Activated T-cell treated with anti-CD3 and anti-CD28 coated beads, Interleukin-2, amount 50 U/mL, for 72 hours (primary cell): ENCODE data around the gene VSIG10L2. TPM values are rescaled to one million over a fixed set of nuclear protein-coding genes. Genes with fewer than 3 reads are reported as not detected.
"Not testable (repeated sequence)": the region's sequence is repeated elsewhere in the genome, so short reads cannot be mapped to it uniquely, and the experiment has no call there.

Source experiments
- ATAC-seq, 2 donors: fragments of 150-1000 bp; cut with Tn5 transposase; replicated peaks in 1 of 2; 2 replicates each; pipeline ENCODE4 v1.10.0; 2021; ENCODE audit warnings: moderate library complexity in 2 of 2, mild to moderate bottlenecking in 1 of 2
- DNase-seq, 2 donors: peaks; one replicate each; pipeline ENCODE4 v3.0.0; 2021 to 2022; ENCODE audit warnings: mixed read lengths in 1 of 2
- H3K27ac Mint-ChIP-seq: one replicate; pipeline ENCODE4 v1.8.0; 2022; ENCODE audit warnings: mild to moderate bottlenecking, moderate library complexity, mixed read lengths
- H3K27me3 Mint-ChIP-seq: one replicate; pipeline ENCODE4 v1.8.0; 2022; ENCODE audit warnings: low read depth, mixed read lengths
- H3K36me3 Mint-ChIP-seq, 2 donors: one replicate each; pipeline ENCODE4 v1.8.0; 2022; ENCODE audit warnings: mixed read lengths in 2 of 2, mild to moderate bottlenecking in 1 of 2; ENCODE audit not compliant: insufficient read depth in 2 of 2
- H3K4me1 Mint-ChIP-seq: one replicate; pipeline ENCODE4 v1.8.0; 2022; ENCODE audit warnings: low read depth, mixed read lengths
- H3K4me3 Mint-ChIP-seq, 2 donors: one replicate each; pipeline ENCODE4 v1.8.0; 2022; ENCODE audit warnings: mild to moderate bottlenecking in 2 of 2, mixed read lengths in 2 of 2, moderate library complexity in 2 of 2
- H3K9me3 Mint-ChIP-seq, 2 donors: one replicate each; pipeline ENCODE4 v1.8.0; 2022; ENCODE audit warnings: mixed read lengths in 2 of 2
- total RNA-seq, 2 donors: library from RNA; stranded (reverse); gene quantifications; one replicate each; pipeline ENCODE4 v1.2.3, GENCODE V29; 2022

Gene VSIG10L2
- total RNA-seq, 2 donors from 2014 or later: not detected

DNA sequence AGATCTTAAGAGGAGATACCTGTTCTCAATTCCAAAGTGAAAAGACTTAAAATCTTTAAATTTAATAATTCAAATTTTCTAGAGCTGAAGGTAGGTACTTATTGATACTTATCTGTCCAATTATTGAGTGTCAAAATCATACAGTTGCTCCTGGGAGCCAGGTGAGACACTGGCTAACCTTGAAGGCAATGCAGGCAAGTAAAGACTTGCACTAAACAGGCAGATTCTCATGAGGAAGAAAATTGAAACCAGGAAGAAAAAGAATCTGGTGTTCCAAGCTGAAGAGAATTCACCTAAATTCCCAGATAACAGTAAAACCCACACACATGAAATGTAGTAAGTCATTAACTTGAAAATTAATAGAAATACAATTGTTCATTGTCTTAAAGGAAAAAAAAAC, 30.3 kb downstream of the VSIG10L2 start:
- DNase-seq (no peak), ATAC-seq (no peak)
- H3K36me3 Mint-ChIP-seq: no peaks in the 10 kb centered on the region
- no peaks in the 10 kb centered on the region for H3K9me3 Mint-ChIP-seq
- no peak overlapping the region for H3K27ac Mint-ChIP-seq
- H3K4me1 Mint-ChIP-seq: no peaks in the 10 kb centered on the region
- H3K4me3 Mint-ChIP-seq: no peak overlapping the region
- H3K27me3 Mint-ChIP-seq: no peaks in the 10 kb centered on the region

DNA sequence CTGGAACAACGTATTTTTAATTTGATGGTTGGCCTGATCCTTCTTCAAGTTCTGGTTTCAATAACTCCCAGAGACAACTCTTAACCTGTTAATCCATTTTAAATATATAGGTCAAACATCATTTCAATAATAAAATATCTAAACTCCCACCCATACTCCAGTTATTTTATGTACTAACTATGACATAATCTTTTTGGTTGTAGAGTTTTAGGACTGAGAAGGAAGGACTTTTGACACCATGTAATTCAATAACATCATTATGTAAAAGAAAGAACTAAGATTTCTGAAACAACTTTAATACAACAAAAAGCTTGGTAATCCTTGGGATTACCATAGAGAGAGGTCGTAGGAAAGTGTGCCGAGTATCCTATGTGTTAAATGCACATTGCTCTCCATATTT, 31.5 kb downstream of the VSIG10L2 start:
- Mint-ChIP-seq H3K4me3 (no peak overlapping the region), H3K36me3 (no peaks in the 10 kb centered on the region)
- ATAC-seq: no peak

DNA sequence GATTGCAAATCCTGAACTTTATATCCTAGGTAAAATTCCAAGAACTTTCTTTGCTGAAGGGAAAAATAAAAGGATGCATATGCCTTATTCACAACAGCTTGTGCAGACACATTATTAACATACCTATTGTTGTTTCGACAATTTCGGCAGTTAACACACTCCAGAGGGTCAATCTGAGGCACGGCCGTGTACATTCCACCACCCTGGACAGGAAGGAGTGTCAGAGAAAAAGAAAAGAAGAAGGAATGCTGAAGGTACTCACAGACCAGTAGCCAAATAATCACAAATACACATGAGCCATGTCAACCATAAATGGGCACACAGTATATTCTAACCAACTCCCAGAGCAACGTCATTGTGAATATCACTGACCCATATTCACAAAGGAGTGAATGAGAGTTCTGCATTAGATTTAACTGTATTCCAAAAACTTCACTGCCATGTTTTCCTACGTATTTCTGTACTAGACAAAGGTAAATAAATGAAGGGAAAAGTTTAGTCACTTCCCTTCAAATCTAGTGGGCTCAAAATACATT, 32.4 kb downstream of the VSIG10L2 start:
- Mint-ChIP-seq H3K36me3 (no peaks in the 10 kb centered on the region), H3K4me1 (no peaks in the 10 kb centered on the region), H3K27ac (no peak overlapping the region), H3K9me3 (no peaks in the 10 kb centered on the region), H3K4me3 (no peak overlapping the region), H3K27me3 (no peaks in the 10 kb centered on the region)
- DNase-seq: no peak
- no peak for ATAC-seq

More for the DNA sequence above, 31.5 kb downstream of the VSIG10L2 start:
- DNase-seq: no peak
- H3K27me3 Mint-ChIP-seq: no peaks in the 10 kb centered on the region
- no peaks in the 10 kb centered on the region for H3K9me3 Mint-ChIP-seq
- H3K4me1 Mint-ChIP-seq: no peaks in the 10 kb centered on the region
- H3K27ac Mint-ChIP-seq: no peak overlapping the region

DNA sequence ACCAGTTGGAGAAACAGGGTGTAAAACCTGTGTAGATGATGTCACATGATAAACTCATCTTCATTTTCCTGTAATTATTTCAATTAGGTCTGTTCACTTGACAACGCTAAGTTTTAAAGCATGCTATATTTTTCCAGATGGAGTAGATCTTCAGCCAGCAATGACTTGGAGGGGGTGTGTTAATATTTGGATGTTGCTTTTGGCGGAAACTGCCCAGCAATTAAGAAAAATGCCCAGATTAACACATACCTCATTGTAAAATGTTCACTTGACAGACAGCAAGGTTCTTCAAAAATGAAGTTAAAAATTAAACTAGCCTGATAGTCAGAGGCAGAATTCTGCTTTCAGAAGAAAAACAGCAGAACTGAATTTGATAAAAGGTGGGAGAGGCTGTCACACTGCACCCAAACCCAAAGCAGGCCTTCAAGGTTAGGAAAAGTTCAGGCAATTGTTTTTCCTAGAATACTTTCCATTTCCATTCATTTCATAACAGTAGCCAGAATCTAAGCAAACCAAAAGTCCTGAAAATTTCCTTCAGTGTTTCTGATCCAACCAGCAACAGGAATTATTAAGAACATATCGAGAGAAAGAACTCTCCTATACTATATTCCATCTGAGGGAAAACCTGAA, 33.0 kb downstream of the VSIG10L2 start:
- Mint-ChIP-seq H3K36me3 (no peaks in the 10 kb centered on the region), H3K27me3 (no peaks in the 10 kb centered on the region), H3K9me3 (no peaks in the 10 kb centered on the region), H3K4me1 (no peaks in the 10 kb centered on the region), H3K27ac (no peak overlapping the region), H3K4me3 (no peak overlapping the region)
- no peak for ATAC-seq
- DNase-seq: no peak

DNA sequence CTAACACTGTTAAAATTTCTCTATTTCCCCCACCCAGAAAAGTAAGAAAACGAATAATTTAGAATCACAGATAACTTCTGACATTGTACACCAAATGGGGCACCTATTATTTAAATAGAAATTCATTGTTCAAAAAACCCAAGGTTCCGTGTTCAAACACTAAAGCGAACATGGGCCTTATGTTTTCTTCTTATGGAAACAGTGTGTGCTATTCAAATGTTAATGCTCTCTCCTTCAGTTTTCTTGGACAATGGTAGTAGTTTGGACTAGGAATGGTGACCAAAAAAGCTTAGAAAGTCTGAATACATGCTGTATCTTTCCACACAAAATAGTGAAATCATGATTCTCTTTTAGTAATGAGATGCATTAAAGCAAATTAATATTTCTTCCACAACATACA, 33.7 kb downstream of the VSIG10L2 start:
- H3K9me3 Mint-ChIP-seq: no peaks in the 10 kb centered on the region
- no peaks in the 10 kb centered on the region for H3K27me3 Mint-ChIP-seq
- no peak for DNase-seq
- H3K4me1 Mint-ChIP-seq: no peaks in the 10 kb centered on the region
- ATAC-seq: no peak
- no peaks in the 10 kb centered on the region for H3K36me3 Mint-ChIP-seq
- no peak overlapping the region for H3K27ac Mint-ChIP-seq
- no peak overlapping the region for H3K4me3 Mint-ChIP-seq

DNA sequence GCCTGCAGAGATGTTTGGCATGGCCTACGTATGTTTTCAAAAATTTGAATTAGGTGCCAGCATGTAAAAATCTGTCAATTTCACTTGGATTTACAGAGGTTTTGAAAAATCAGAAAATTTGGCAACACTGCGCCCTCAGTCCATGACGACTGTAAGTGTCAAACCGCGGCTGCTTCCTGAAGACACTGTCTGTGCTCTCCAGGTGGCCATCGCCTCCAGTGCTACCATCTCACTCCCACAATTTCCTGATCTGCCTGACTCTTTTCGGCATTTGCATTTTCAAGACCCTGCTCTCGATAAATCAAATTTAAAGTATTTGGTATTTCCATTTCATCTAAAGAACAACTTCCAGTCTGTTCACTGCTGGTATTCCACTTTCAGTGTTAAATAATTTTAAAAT, 34.6 kb downstream of the VSIG10L2 start:
- Mint-ChIP-seq H3K27me3 (no peaks in the 10 kb centered on the region), H3K4me1 (no peaks in the 10 kb centered on the region), H3K9me3 (no peaks in the 10 kb centered on the region), H3K27ac (no peak overlapping the region), H3K4me3 (no peak overlapping the region), H3K36me3 (no peaks in the 10 kb centered on the region)
- no peak for ATAC-seq
- DNase-seq: no peak

DNA sequence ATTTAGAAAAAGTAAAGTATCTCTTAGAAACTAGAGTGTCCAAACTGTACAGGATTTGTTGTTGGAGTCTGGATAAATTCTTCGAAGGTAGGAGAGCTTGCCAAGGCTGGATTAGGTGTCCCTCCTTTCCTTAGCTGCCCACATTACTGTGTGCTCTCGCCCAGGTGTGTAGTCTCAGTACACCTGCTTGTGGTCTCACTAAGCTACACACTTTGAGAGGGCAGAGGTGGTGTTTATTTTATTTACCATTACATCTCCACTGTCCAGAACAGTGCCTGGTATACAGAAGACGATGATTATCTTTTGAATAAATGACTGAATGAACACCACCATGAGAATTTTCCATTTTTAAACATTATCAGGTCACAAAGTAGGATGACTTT, 36.5 kb downstream of the VSIG10L2 start:
- H3K36me3 Mint-ChIP-seq: no peaks in the 10 kb centered on the region
- no peak for ATAC-seq
- no peaks in the 10 kb centered on the region for H3K4me1 Mint-ChIP-seq
- no peaks in the 10 kb centered on the region for H3K27me3 Mint-ChIP-seq
- H3K9me3 Mint-ChIP-seq: no peaks in the 10 kb centered on the region
- DNase-seq: no peak
- no peak overlapping the region for H3K27ac Mint-ChIP-seq
- H3K4me3 Mint-ChIP-seq: no peak overlapping the region

DNA sequence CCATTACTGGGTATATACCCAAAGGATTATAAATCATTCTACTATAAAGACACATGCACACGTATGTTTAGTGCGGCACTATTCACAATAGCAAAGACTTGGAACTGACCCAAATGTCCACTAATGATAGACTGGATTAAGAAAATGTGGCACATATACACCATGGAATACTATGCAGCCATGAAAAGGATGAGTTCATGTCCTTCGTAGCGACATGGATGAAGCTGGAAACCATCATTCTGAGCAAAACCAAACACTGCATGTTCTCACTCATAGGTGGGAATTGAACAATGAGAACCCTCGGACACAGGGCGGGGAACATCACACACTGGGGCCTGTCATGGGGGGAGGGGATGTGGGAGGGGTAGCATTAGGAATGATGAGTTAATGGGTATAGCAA, 40.1 kb downstream of the VSIG10L2 start:
- not testable (repeated sequence) for H3K36me3 Mint-ChIP-seq, H3K9me3 Mint-ChIP-seq, H3K4me3 Mint-ChIP-seq, ATAC-seq, DNase-seq, H3K27me3 Mint-ChIP-seq, H3K27ac Mint-ChIP-seq
- H3K4me1 Mint-ChIP-seq: peaks cover 13% of the 10 kb centered on the region

DNA sequence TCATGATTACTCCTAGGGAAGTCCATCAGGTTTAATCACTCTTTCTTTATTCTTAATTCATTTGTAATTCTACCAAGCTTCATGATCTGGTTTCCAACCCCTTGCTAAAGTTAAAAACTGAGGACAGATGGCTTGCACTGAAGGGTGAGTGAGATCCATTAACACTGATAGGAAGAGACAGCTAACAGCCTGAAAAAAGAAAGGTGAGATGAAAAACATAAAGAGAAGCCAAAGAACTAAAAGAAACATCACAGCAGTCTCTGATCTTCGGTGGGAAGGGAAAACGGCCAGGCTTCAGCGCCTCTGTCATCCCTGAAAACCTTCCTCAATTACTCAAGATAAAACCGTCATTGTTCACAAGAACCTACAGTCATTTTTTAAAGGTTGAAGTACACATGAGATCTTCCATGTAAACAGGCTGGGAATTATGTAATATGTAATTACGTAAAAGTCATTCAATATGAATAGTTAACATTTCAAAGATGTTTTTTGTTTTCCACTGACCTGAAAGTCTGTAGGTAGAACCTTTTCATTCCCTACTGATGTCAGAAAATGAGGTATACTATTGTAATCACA, 41.3 kb downstream of the VSIG10L2 start:
- Mint-ChIP-seq H3K36me3 (no peaks in the 10 kb centered on the region), H3K4me1 (peaks cover 15% of the 10 kb centered on the region), H3K9me3 (no peaks in the 10 kb centered on the region), H3K27ac (no peak overlapping the region), H3K27me3 (no peaks in the 10 kb centered on the region), H3K4me3 (no peak overlapping the region)
- no peak for DNase-seq
- ATAC-seq: no peak

DNA sequence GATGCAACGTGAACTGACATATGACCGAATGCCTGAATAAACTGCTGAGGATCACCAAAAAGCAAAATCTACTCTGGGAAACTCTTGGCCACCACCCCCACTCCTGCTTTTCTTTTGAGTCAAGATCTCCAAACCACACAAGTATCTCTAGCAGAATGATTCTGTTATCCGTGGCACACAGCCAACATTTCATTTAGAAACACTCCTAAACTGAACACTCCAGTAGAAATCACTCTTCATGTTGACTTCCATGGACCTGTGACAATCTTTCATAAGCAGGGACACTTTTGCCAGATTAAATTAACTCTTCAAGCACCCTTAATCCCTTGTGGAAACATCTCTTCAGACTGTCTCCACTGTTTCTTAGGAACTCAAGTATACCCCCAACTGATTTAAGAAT, 44.4 kb downstream of the VSIG10L2 start:
- Mint-ChIP-seq H3K27ac (no peak overlapping the region), H3K4me1 (peaks cover 19% of the 10 kb centered on the region), H3K36me3 (no peaks in the 10 kb centered on the region), H3K4me3 (no peak overlapping the region), H3K27me3 (no peaks in the 10 kb centered on the region), H3K9me3 (no peaks in the 10 kb centered on the region)
- peak; percentile 51 to 85 for ATAC-seq
- peak; percentile 24 to 41 for DNase-seq

DNA sequence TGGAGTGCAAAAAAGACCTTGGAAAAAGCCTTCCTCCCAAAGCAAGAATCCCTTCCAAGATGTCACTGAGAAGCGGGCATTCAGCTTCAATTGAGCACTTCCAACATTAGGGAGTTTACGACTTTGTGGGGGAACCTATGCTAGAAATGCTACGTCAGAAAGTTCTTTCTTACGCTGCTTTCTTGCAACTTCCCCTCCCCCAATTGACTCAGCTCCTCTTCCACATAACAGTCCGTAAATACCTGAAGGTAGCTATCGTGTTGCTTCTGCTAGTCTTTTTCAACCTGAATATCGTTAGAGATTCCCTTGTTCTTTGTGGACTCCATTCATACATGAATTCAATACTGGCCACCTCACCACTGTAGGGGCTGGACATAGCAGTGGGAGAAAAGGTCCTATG, 47.0 kb downstream of the VSIG10L2 start:
- H3K4me1 Mint-ChIP-seq: peaks cover 26% of the 10 kb centered on the region
- H3K27ac Mint-ChIP-seq: no peak overlapping the region
- no peaks in the 10 kb centered on the region for H3K36me3 Mint-ChIP-seq
- DNase-seq (no peak), ATAC-seq (no peak)
- H3K4me3 Mint-ChIP-seq: no peak overlapping the region
- no peaks in the 10 kb centered on the region for H3K9me3 Mint-ChIP-seq
- H3K27me3 Mint-ChIP-seq: no peaks in the 10 kb centered on the region

DNA sequence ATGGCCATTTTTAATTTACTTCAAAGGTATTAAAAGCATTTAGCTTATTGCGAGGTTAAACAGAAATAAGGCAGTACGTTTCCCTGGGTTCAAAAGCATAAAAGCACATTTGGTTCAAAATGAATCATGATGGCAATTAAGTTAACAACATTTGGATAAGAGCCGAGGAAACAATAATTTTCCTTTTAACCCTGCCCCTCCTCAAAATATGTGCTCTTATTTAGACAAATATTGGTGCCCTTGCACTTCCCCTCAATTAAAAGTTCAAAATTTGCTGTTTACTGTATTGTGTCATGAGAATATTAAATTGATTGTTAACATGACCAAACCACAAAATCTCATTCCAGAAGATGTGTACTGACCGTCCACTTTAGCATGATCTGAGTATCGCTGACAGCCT, 48.7 kb downstream of the VSIG10L2 start:
- no peak overlapping the region for H3K4me3 Mint-ChIP-seq
- ATAC-seq (no peak), DNase-seq (no peak)
- H3K36me3 Mint-ChIP-seq: no peaks in the 10 kb centered on the region
- peaks cover 26% of the 10 kb centered on the region for H3K4me1 Mint-ChIP-seq
- H3K9me3 Mint-ChIP-seq: no peaks in the 10 kb centered on the region
- H3K27ac Mint-ChIP-seq: no peak overlapping the region
- H3K27me3 Mint-ChIP-seq: no peaks in the 10 kb centered on the region

DNA sequence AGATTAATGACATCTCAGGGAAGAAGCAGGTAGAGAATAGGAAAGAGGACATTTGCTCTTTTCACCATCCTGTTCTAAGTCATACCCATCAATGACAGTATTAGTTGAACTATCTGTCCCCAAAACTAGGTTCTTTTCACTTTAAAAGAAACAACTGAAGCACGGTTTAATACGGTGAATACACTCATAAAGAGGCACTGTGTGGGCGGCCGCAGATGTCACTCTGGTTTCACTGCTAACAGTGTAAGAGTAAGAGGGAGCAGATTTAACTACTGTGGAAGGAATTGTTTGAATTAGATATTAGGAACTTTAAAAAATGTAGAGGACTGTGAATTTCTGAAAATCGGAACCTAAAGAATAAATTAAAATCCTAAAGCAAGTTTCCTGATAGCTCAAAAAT, 49.5 kb downstream of the VSIG10L2 start:
- peak overlapping the region in 1 of 2 donors; percentile 8 for H3K4me3 Mint-ChIP-seq
- peak; percentile 66 to 67 for DNase-seq
- no peaks in the 10 kb centered on the region for H3K9me3 Mint-ChIP-seq

DNA sequence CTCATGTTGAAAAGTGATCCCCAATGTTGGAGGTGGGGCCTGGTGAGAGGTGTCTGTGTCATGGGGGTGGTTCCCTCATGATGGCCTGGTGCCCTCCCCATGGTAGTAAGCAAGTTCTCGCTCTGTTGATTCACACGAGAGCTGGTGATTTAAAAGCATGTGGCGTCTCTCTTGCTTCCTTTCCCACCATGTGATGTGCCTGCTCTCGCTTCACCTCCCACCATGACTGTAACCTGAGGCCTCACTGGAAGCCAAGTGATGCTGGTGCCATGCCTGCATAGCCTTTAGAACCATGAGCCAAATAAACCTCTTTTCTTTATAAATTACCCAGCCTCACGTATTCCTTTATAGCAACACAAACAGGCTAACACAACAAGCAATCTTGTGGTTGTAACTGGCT, 52.4 kb downstream of the VSIG10L2 start:
- ATAC-seq (no peak), DNase-seq (no peak)
- Mint-ChIP-seq H3K4me3 (no peak overlapping the region), H3K36me3 (no peaks in the 10 kb centered on the region), H3K27me3 (no peaks in the 10 kb centered on the region), H3K4me1 (peaks cover 25% of the 10 kb centered on the region), H3K9me3 (no peaks in the 10 kb centered on the region), H3K27ac (no peak overlapping the region)

More for the DNA sequence above, 49.5 kb downstream of the VSIG10L2 start:
- Mint-ChIP-seq H3K27me3 (no peaks in the 10 kb centered on the region), H3K4me1 (peaks cover 19% of the 10 kb centered on the region), H3K36me3 (no peaks in the 10 kb centered on the region), H3K27ac (no peak overlapping the region)
- ATAC-seq: peak; percentile 89 to 95
